ENCODE data around the gene PRR9. TPM values are rescaled to one million over a fixed set of nuclear protein-coding genes. Genes with fewer than 3 reads are reported as not detected.

PRR9 gene
- total and polyA plus RNA-seq, 2 of the 8 experiments (the other 6 are each of a cell fraction or from before 2014, with no cell fraction given), result not detected

GRCh38 chr1:153251562-153251961, 34.2 kb downstream of the PRR9 start:
- Histone ChIP-seq H3K18ac (ENCODE audit: extremely low read depth, low read length) (no peak overlapping the region), H2AK5ac (ENCODE audit: low read depth, low read length) (no peak overlapping the region), H3K4me1 (replicated peaks in 1 of 4; ENCODE audit: control insufficient read depth in 3 of 4, insufficient read depth in 4 of 4, low read length in 3 of 4) (no peaks in the 10 kb centered on the region), H3K36me3 (ENCODE audit: control insufficient read depth in 2 of 4, insufficient read depth in 4 of 4, low read length in 3 of 4) (no peaks in the 10 kb centered on the region), H3K4ac (replicated peaks; ENCODE audit: insufficient read length, low read depth, low read length) (no peak overlapping the region), H3K23me2 (ENCODE audit: low read depth, low read length) (no peaks in the 10 kb centered on the region), H3K4me2 (ENCODE audit: insufficient read depth in 1 of 2, low read depth in 2 of 2, low read length in 2 of 2) (no peak overlapping the region), H3K79me2 (ENCODE audit: control insufficient read depth in 1 of 2, insufficient read depth in 2 of 2, low read length in 2 of 2) (no peaks in the 10 kb centered on the region), H3K9ac (replicated peaks in 1 of 4; ENCODE audit: extremely low read depth in 1 of 4, low read depth in 3 of 4, low read length in 3 of 4) (no peak overlapping the region), H4K20me1 (replicated peaks in 1 of 2; ENCODE audit: control insufficient read depth in 1 of 2, insufficient read depth in 2 of 2, low read length in 2 of 2) (no peaks in the 10 kb centered on the region), H2AFZ (ENCODE audit: low read length) (no peak overlapping the region), H4K91ac (replicated peaks; ENCODE audit: insufficient read length, low read length) (no peak overlapping the region), H3K27ac (ENCODE audit: low read depth, low read length) (no peak overlapping the region), H2BK15ac (ENCODE audit: low read length) (no peak overlapping the region), H4K5ac (ENCODE audit: insufficient read length, low read depth, low read length) (no peak overlapping the region), H4K8ac (ENCODE audit: extremely low read depth, insufficient read depth, low read length) (no peak overlapping the region), H3K9me3 (ENCODE audit: insufficient read depth in 2 of 2, low read depth in 1 of 2, low read length in 1 of 2) (peaks cover 0 to 11% of the 10 kb centered on the region in 2 experiments; a peak in 2 of 4 replicates), H2BK120ac (replicated peaks; ENCODE audit: low read depth, low read length) (no peak overlapping the region), H2BK12ac (ENCODE audit: low read depth, low read length) (no peak overlapping the region), H2BK5ac (ENCODE audit: low read depth, low read length) (no peak overlapping the region), H3K4me3 (ENCODE audit: extremely low read depth in 1 of 4, insufficient read depth in 2 of 4, low read depth in 3 of 4, low read length in 4 of 4) (no peak overlapping the region), H3K56ac (replicated peaks; ENCODE audit: insufficient read length, low read depth, low read length) (no peak overlapping the region), H3K27me3 (replicated peaks in 1 of 4; ENCODE audit: control insufficient read depth in 3 of 4, extremely low read depth in 1 of 4, insufficient read depth in 3 of 4, low read length in 3 of 4) (no peaks in the 10 kb centered on the region), H2BK20ac (ENCODE audit: low read length) (no peak overlapping the region), H3K14ac (ENCODE audit: insufficient read length) (no peak overlapping the region), H3K23ac (ENCODE audit: insufficient read length) (no peak overlapping the region), H3K79me1 (ENCODE audit: low read depth, low read length) (no peaks in the 10 kb centered on the region)
- 82% methylated on average over 3 of the region's 3 CpGs; no CpG with 5 or more reads in 1 of the 2 experiments for WGBS, 2 experiments (ENCODE audit: extremely low coverage in 1 of 2, insufficient coverage in 1 of 2, insufficient read length in 1 of 2, insufficient replicate concordance in 2 of 2, low coverage in 1 of 2, low lambda C conversion rate in 2 of 2, missing lambda C conversion rate in 1 of 2)
- ChIA-PET CTCF (ENCODE audit: partially characterized antibody) (interaction anchor here (0.6 to 1.2 kb wide), 5 partner anchors 21 to 1302 kb away, joined by 3 to 4 read pairs (median 3); no protein-coding TSS in a partner anchor), POLR2A (ENCODE audit: partially characterized antibody) (no interaction called here)
- FAIRE-seq, result no peak
- DNase-seq (ENCODE audit: low read depth in 1 of 2, low spot score in 2 of 2), result no peak
- TF ChIP-seq JUND (IDR thresholded peaks at IDR 0.05; ENCODE audit: low read length), result no peak
- no peak for TF ChIP-seq CEBPB (IDR thresholded peaks at IDR 0.05; ENCODE audit: low read depth, low read length)
- no peak for TF ChIP-seq CHD2 (IDR thresholded peaks at IDR 0.05; ENCODE audit: low read length)
- TF ChIP-seq GTF2F1 (IDR thresholded peaks at IDR 0.05; ENCODE audit: borderline replicate concordance, low read depth, low read length), result no peak
- no peak for TF ChIP-seq SAP30 (IDR thresholded peaks at IDR 0.05; ENCODE audit: insufficient read depth, insufficient replicate concordance, low read length)
- TF ChIP-seq RNF2 (IDR thresholded peaks at IDR 0.05; ENCODE audit: borderline replicate concordance, low read depth, low read length, missing control alignments, poor library complexity, severe bottlenecking), result no peak
- no peak for TF ChIP-seq RBBP5 (IDR thresholded peaks at IDR 0.05; ENCODE audit: borderline replicate concordance, low read depth, low read length)
- TF ChIP-seq PHF8 (conservative IDR thresholded peaks at IDR 0.05; ENCODE audit: low read depth, low read length), result no peak
- TF ChIP-seq GABPA (IDR thresholded peaks at IDR 0.05; ENCODE audit: borderline replicate concordance, insufficient read depth, low read length), result no peak

All from H1 (cell line).